Natural killer cell (primary cell): ENCODE data around the gene TMEM108. TPM values are rescaled to one million over a fixed set of nuclear protein-coding genes. Genes with fewer than 3 reads are reported as not detected.

Experiments used
- ATAC-seq, 3 donors: fragments of 150-1000 bp in 2 of 3; fragments of 200-7000 bp in 1 of 3; cut with Tn5 transposase; 1 replicate in 1 of 3; 2 replicates in 2 of 3; pipeline ENCODE4 v1.10.0; 2021; ENCODE audit warnings: mild to moderate bottlenecking in 2 of 3, moderate library complexity in 2 of 3
- DNase-seq, 2 donors: peaks; one replicate each; pipeline versions ENCODE4 v3.0.0 to v3.0.0-alpha.2; 2013 to 2021; ENCODE audit warnings: mixed read lengths in 1 of 2
- H3K27ac ChIP-seq: one replicate; pipeline ENCODE4 v1.5.1; 2013; ENCODE audit warnings: mild to moderate bottlenecking, low read length
- H3K27me3 ChIP-seq: one replicate; pipeline ENCODE4 v1.6.1; 2013; ENCODE audit warnings: low read length; ENCODE audit not compliant: control insufficient read depth, insufficient read depth
- H3K36me3 ChIP-seq: one replicate; pipeline ENCODE4 v1.6.1; 2013; ENCODE audit warnings: low read length; ENCODE audit not compliant: control insufficient read depth, insufficient read depth
- H3K4me1 ChIP-seq: one replicate; pipeline ENCODE4 v1.6.1; 2013; ENCODE audit warnings: low read length; ENCODE audit not compliant: control insufficient read depth, insufficient read depth
- H3K4me3 ChIP-seq: one replicate; pipeline ENCODE4 v1.5.1; 2013; ENCODE audit warnings: low read length
- H3K9me3 ChIP-seq: one replicate; pipeline ENCODE4 v1.6.1; 2013; ENCODE audit warnings: low read length; ENCODE audit not compliant: control insufficient read depth, insufficient read depth
- H3K27ac Mint-ChIP-seq, 2 donors: one replicate each; pipeline ENCODE4 v1.8.0; 2022; ENCODE audit warnings: mild to moderate bottlenecking in 2 of 2, mixed read lengths in 2 of 2, moderate library complexity in 1 of 2
- H3K27me3 Mint-ChIP-seq, 2 donors: one replicate each; pipeline ENCODE4 v1.8.0; 2022; ENCODE audit warnings: low read depth in 2 of 2, mixed read lengths in 2 of 2
- H3K36me3 Mint-ChIP-seq: one replicate; pipeline ENCODE4 v1.8.0; 2022; ENCODE audit warnings: mixed read lengths
- H3K4me1 Mint-ChIP-seq, 2 donors: one replicate each; pipeline ENCODE4 v1.8.0; 2022; ENCODE audit warnings: mixed read lengths in 2 of 2
- H3K4me3 Mint-ChIP-seq: one replicate; pipeline ENCODE4 v1.8.0; 2022; ENCODE audit warnings: mild to moderate bottlenecking, moderate library complexity, mixed read lengths
- H3K9me3 Mint-ChIP-seq, 2 donors: one replicate each; pipeline ENCODE4 v1.8.0; 2022; ENCODE audit warnings: mixed read lengths in 2 of 2
- CTCF ChIP-seq: fragments of 200-600 bp; IDR thresholded peaks from one replicate; pipeline ENCODE4 v1.8.0; 2022; ENCODE audit warnings: antibody characterized with exemption
- WGBS: methylation state at CpG from one replicate; pipeline ENCODE4 v1.1.7; 2013; ENCODE audit warnings: missing lambda C conversion rate; ENCODE audit not compliant: insufficient coverage; 5-methylcytosine and 5-hydroxymethylcytosine counted together
- intact Hi-C: fragments of 100-400 bp; cut with micrococcal nuclease; formaldehyde crosslinking; loops from one replicate; pipeline ENCODE4 v1.14.2; 2022
- total RNA-seq, 4 donors: library from RNA; stranded (reverse); fragments of 120-200 nt in 1 of 4; gene quantifications; one replicate each; pipeline versions ENCODE4 v1.2.3 to v1.2.4, GENCODE V29; 2013 to 2022

Gene TMEM108
- total RNA-seq, 3 donors from 2014 or later (not counting 1 experiment from before 2014, with no cell fraction given) = not detected

GRCh38 chr3:133206921-133207320 lies 168.7 kb downstream of the TMEM108 start:
- DNase-seq (no peak), ATAC-seq (no peak)
- peaks cover 5 to 10% of the 10 kb centered on the region in 2 donors for H3K9me3 Mint-ChIP-seq
- Histone ChIP-seq H3K36me3 (no peaks in the 10 kb centered on the region), H3K4me1 (no peaks in the 10 kb centered on the region), H3K9me3 (no peaks in the 10 kb centered on the region), H3K4me3 (no peak overlapping the region), H3K27me3 (no peaks in the 10 kb centered on the region), H3K27ac (no peak overlapping the region)
- no peaks in the 10 kb centered on the region for H3K27me3 Mint-ChIP-seq
- H3K36me3 Mint-ChIP-seq = no peaks in the 10 kb centered on the region
- no peak overlapping the region for H3K4me3 Mint-ChIP-seq
- WGBS = 83% methylated on average over 5 of the region's 5 CpGs
- H3K4me1 Mint-ChIP-seq = peaks cover 6% of the 10 kb centered on the region in 2 donors
- no peak for TF ChIP-seq CTCF
- intact Hi-C loops = no loop called here
- no peak overlapping the region for H3K27ac Mint-ChIP-seq

GRCh38 chr3:133208184-133208583 lies 170.0 kb downstream of the TMEM108 start:
- no peaks in the 10 kb centered on the region for H3K9me3 ChIP-seq
- no peak overlapping the region for H3K27ac ChIP-seq
- H3K4me1 ChIP-seq = no peaks in the 10 kb centered on the region
- H3K4me1 Mint-ChIP-seq = peaks cover 6% of the 10 kb centered on the region in 2 donors
- no peak for DNase-seq
- H3K4me3 ChIP-seq = no peak overlapping the region
- intact Hi-C loops = no loop called here
- no peaks in the 10 kb centered on the region for H3K27me3 Mint-ChIP-seq
- TF ChIP-seq CTCF = no peak
- WGBS = 65% methylated on average over 1 of the region's 1 CpG
- no peak overlapping the region for H3K4me3 Mint-ChIP-seq
- H3K9me3 Mint-ChIP-seq = peaks cover 5 to 10% of the 10 kb centered on the region in 2 donors
- H3K36me3 ChIP-seq = no peaks in the 10 kb centered on the region
- no peaks in the 10 kb centered on the region for H3K27me3 ChIP-seq
- ATAC-seq = no peak
- H3K27ac Mint-ChIP-seq = no peak overlapping the region
- H3K36me3 Mint-ChIP-seq = no peaks in the 10 kb centered on the region

DNA sequence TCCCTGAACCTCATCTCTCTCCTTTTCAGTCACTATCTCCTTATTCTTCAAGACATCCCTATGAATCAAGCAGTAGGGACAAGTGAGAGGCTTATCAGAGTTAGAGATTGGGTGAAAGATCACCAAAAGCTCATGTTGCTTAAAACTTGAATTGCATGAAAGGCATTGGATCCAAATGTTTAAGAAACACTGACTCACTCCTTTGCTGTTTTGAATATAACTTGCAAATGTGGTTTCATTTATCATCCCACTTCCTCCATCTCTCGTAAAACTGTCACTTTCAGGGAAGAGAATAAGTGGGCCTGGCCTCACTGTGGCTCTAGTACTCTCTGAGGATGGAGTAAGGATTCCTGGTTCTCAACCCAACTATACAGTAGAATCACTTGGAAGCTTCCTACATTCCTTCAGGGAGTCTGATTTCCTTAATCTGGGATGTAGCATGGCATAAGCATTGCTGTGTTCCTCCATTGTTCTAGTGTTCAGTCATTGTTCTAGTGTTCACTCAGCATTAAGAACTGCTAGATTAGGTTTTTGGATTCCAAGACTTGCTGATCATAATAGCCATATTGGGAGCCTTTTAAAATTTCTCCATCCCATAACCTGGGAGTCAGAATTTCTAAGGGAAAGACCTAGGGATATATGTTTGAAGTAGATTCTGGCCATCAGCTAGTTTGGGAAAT lies 171.8 kb downstream of the TMEM108 start:
- Histone ChIP-seq H3K27ac (no peak overlapping the region), H3K27me3 (no peaks in the 10 kb centered on the region), H3K4me3 (no peak overlapping the region), H3K9me3 (no peaks in the 10 kb centered on the region), H3K36me3 (no peaks in the 10 kb centered on the region), H3K4me1 (no peaks in the 10 kb centered on the region)
- H3K4me3 Mint-ChIP-seq = no peak overlapping the region
- H3K27ac Mint-ChIP-seq = no peak overlapping the region
- peaks cover 6% of the 10 kb centered on the region in 2 donors for H3K4me1 Mint-ChIP-seq
- H3K27me3 Mint-ChIP-seq = no peaks in the 10 kb centered on the region
- peaks cover 2 to 6% of the 10 kb centered on the region in 2 donors for H3K9me3 Mint-ChIP-seq
- 0% methylated on average over 1 of the region's 1 CpG for WGBS
- intact Hi-C loops = no loop called here
- DNase-seq = no peak
- H3K36me3 Mint-ChIP-seq = no peaks in the 10 kb centered on the region
- no peak for TF ChIP-seq CTCF
- no peak for ATAC-seq

- 93% methylated on average over 2 of the region's 4 CpGs for WGBS
- Histone ChIP-seq H3K4me3 (no peak overlapping the region), H3K27ac (no peak overlapping the region), H3K27me3 (no peaks in the 10 kb centered on the region), H3K4me1 (no peaks in the 10 kb centered on the region), H3K9me3 (no peaks in the 10 kb centered on the region), H3K36me3 (no peaks in the 10 kb centered on the region)
- TF ChIP-seq CTCF = no peak
- intact Hi-C loops = no loop called here
- Mint-ChIP-seq H3K4me1 (peaks cover 6% of the 10 kb centered on the region in 2 donors), H3K4me3 (no peak overlapping the region), H3K27me3 (no peaks in the 10 kb centered on the region), H3K36me3 (no peaks in the 10 kb centered on the region), H3K9me3 (peaks cover 0 to 4% of the 10 kb centered on the region in 2 donors), H3K27ac (no peak overlapping the region)
- ATAC-seq (no peak), DNase-seq (no peak)
These were observed 172.5 kb downstream of the TMEM108 start for GRCh38 chr3:133210656-133211055.
